ENCODE measurements around the gene ALG3. TPM values are rescaled to one million over a fixed set of nuclear protein-coding genes. Genes with fewer than 3 reads are reported as not detected.

The ALG3 gene
- total and polyA plus RNA-seq, 2 donors (not counting 3 experiments of a cell fraction or from before 2014, with no cell fraction given): 42.9 to 99.9 TPM

DNA sequence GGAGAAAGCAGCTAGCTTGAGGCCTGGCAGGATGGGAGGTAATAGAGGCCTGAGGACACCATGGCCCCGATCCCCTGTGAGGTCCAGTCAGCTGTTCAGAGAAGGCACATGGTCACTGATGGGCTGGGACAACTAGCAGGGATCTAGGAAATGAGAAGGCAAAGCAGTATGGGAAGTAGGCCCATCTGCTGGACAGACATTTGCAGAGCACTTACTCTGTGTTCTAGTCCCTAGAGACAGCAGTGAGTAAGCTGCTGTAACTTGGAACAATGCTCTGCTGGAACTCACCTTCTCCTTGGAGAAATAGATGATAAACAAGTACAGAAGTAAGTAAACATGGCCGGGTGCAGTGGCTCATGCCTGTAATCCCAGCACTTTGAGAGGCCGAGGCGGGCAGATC, 34.2 kb upstream of the ALG3 start:
- no peak overlapping the region for H3K9ac ChIP-seq (replicated peaks; ENCODE audit: extremely low read depth, insufficient read depth, low read length)
- POLR2A ChIA-PET: no interaction called here
- no peak overlapping the region for H3K4me2 ChIP-seq (ENCODE audit: insufficient read depth, low read length)
- intact Hi-C loops (cut with micrococcal nuclease) (loop anchor here (10.0 kb wide), 1 partner anchor 238 kb away; no protein-coding TSS in a partner anchor), dilution Hi-C loops (cut with MboI; ENCODE audit: extremely low pct_ligation_motif_present, low sequenced_read_pairs) (no loop called here)
- H3K4me3 ChIP-seq (replicated peaks in 1 of 3; ENCODE audit: insufficient read depth in 1 of 3, low read depth in 1 of 3, low read length in 3 of 3): no peak overlapping the region
- H3K27ac ChIP-seq (ENCODE audit: insufficient read depth, low read depth, low read length): no peak overlapping the region
- H3K4me1 ChIP-seq (ENCODE audit: control insufficient read depth, extremely low read depth, insufficient read depth, low read length): no peaks in the 10 kb centered on the region
- CTCF ChIA-PET: interaction anchor here (5.7 kb wide), 1 partner anchor 386 kb away, joined by 41 read pairs; no protein-coding TSS in a partner anchor
- no peak for FAIRE-seq
- no peaks in the 10 kb centered on the region for H4K20me1 ChIP-seq (replicated peaks; ENCODE audit: control insufficient read depth, extremely low read depth, insufficient read depth, low read length)
- no peak for DNase-seq (ENCODE audit: low read depth, low spot score)
- H2AFZ ChIP-seq (ENCODE audit: low read depth, low read length): no peak overlapping the region
- H3K27me3 ChIP-seq (ENCODE audit: control insufficient read depth in 2 of 2, insufficient read depth in 2 of 2, low read length in 2 of 2): peaks cover 6 to 10% of the 10 kb centered on the region in 2 experiments
- H3K36me3 ChIP-seq (ENCODE audit: control insufficient read depth in 2 of 2, extremely low read depth in 1 of 2, insufficient read depth in 2 of 2, low read length in 2 of 2): no peaks in the 10 kb centered on the region
- H3K9me3 ChIP-seq (replicated peaks; ENCODE audit: control insufficient read depth, insufficient read depth, low read length): no peaks in the 10 kb centered on the region
- no peaks in the 10 kb centered on the region for H3K9me1 ChIP-seq (replicated peaks; ENCODE audit: control insufficient read depth, extremely low read depth, insufficient read depth, low read length)
- H3K79me2 ChIP-seq (ENCODE audit: control insufficient read depth, insufficient read depth, low read length): no peaks in the 10 kb centered on the region
- no TSS peak for BruUV-seq (replicated peaks)
- no peak for TF ChIP-seq MYC (IDR thresholded peaks at IDR 0.05; ENCODE audit: low read depth, low read length)
- TF ChIP-seq POLR2AphosphoS5 (IDR thresholded peaks at IDR 0.05; ENCODE audit: insufficient read depth, low read depth, low read length): no peak
- no peak for TF ChIP-seq GATA2 (IDR thresholded peaks at IDR 0.05; ENCODE audit: insufficient read depth, insufficient read length, low read depth, low read length)
- TF ChIP-seq EZH2 (IDR thresholded peaks at IDR 0.05; ENCODE audit: borderline replicate concordance, low read depth, low read length, severe bottlenecking): no peak
- TF ChIP-seq, protein P1, sequence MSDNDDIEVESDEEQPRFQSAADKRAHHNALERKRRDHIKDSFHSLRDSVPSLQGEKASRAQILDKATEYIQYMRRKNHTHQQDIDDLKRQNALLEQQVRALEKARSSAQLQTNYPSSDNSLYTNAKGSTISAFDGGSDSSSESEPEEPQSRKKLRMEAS (IDR thresholded peaks at IDR 0.05; ENCODE audit: insufficient read depth, insufficient read length): no peak
- TF ChIP-seq JUN (IDR thresholded peaks at IDR 0.05; ENCODE audit: borderline replicate concordance, insufficient read depth, insufficient read length, low read depth): no peak
- TF ChIP-seq, protein P2, sequence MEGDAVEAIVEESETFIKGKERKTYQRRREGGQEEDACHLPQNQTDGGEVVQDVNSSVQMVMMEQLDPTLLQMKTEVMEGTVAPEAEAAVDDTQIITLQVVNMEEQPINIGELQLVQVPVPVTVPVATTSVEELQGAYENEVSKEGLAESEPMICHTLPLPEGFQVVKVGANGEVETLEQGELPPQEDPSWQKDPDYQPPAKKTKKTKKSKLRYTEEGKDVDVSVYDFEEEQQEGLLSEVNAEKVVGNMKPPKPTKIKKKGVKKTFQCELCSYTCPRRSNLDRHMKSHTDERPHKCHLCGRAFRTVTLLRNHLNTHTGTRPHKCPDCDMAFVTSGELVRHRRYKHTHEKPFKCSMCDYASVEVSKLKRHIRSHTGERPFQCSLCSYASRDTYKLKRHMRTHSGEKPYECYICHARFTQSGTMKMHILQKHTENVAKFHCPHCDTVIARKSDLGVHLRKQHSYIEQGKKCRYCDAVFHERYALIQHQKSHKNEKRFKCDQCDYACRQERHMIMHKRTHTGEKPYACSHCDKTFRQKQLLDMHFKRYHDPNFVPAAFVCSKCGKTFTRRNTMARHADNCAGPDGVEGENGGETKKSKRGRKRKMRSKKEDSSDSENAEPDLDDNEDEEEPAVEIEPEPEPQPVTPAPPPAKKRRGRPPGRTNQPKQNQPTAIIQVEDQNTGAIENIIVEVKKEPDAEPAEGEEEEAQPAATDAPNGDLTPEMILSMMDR (IDR thresholded peaks at IDR 0.05; ENCODE audit: extremely low read depth in 1 of 2, insufficient read depth in 1 of 2, low read depth in 1 of 2, low read length in 2 of 2): no peak
- TF ChIP-seq POLR2A (IDR thresholded peaks at IDR 0.05; ENCODE audit: low read depth, low read length): no peak
- TF ChIP-seq FOS (IDR thresholded peaks at IDR 0.05; ENCODE audit: borderline replicate concordance, insufficient read depth, low read length): no peak

Data from endothelial cell of umbilical vein (primary cell).